A549 (cell line): ENCODE data around the gene SDHB. TPM values are rescaled to one million over a fixed set of nuclear protein-coding genes. Genes with fewer than 3 reads are reported as not detected.

ENCODE experiments used
- ATAC-seq, 2 experiments: fragments of 200-7000 bp in 1 of 2; fragments of >200 bp in 1 of 2; cut with Nextera tagmentation in 1 of 2; cut with Tn5 transposase in 1 of 2; 3 replicates each; pipeline versions ENCODE4 v1.8.0 to v1.9.1; 2018 to 2020; ENCODE audit warnings: mild to moderate bottlenecking in 1 of 2, moderate library complexity in 1 of 2
- CTCF ChIA-PET: fragments of 300-600 bp; sonication (Branson Sonifier 250); formaldehyde crosslinking; extraction: SDS; loops from one replicate; lab custom pipeline; 2021; ENCODE audit warnings: antibody characterized with exemption, inconsistent platforms; lab: Yijun Ruan, JAX
- POLR2A ChIA-PET: fragments of 350-600 bp; formaldehyde crosslinking; extraction: SDS; loops from one replicate; lab custom pipeline; 2021; ENCODE audit warnings: antibody characterized with exemption, inconsistent platforms; lab: Yijun Ruan, JAX
- DNase-seq, 2 experiments: peaks; one replicate each; pipeline versions ENCODE4 v3.0.0 to v3.0.0-alpha.2; 2011 to 2016; ENCODE audit warnings: low read depth in 1 of 2, low spot score in 1 of 2
- FAIRE-seq: peaks from 2 replicates; lab custom pipeline; 2011; peaks lifted over from hg19 to GRCh38; lab: Jason Lieb, UNC
- H3K27ac ChIP-seq, 2 experiments: fragments of >200 bp; sonication (Bioruptor Twin); formaldehyde crosslinking; 3 replicates each; pipeline ENCODE4 v1.5.1; 2016 to 2017
- H3K4me1 ChIP-seq: fragments of >200 bp; sonication (Bioruptor Twin); formaldehyde crosslinking; 3 replicates; pipeline ENCODE4 v1.6.1; 2016
- H3K4me2 ChIP-seq: fragments of >200 bp; sonication (Bioruptor Twin); formaldehyde crosslinking; 3 replicates; pipeline ENCODE4 v1.6.1; 2016
- H3K4me3 ChIP-seq: fragments of >200 bp; sonication (Bioruptor Twin); formaldehyde crosslinking; 3 replicates; pipeline ENCODE4 v1.5.1; 2016
- H3K9me3 ChIP-seq: fragments of >200 bp; sonication (Bioruptor Twin); formaldehyde crosslinking; 3 replicates; pipeline ENCODE4 v1.6.1; 2016
- ATOH8 ChIP-seq: fragments of 250-450 bp; sonication (Bioruptor Pico); IDR thresholded peaks from 2 replicates; pipeline ENCODE4 v1.5.0; 2020; ENCODE audit warnings: low read depth, mild to moderate bottlenecking, moderate library complexity
- BCL3 ChIP-seq: fragments of >200 bp; sonication (Bioruptor Twin); formaldehyde crosslinking; IDR thresholded peaks from 3 replicates; pipeline ENCODE4 v1.6.1; 2016
- BHLHE40 ChIP-seq: IDR thresholded peaks from 2 replicates; pipeline ENCODE4 v1.6.1; 2012; ENCODE audit warnings: low read depth, low read length, inconsistent platforms
- CBX8 ChIP-seq: fragments of 200-600 bp; sonication (generic); IDR thresholded peaks from 2 replicates; pipeline ENCODE4 v1.6.1; 2016
- EHF ChIP-seq: fragments of 250-450 bp; sonication (Bioruptor Pico); IDR thresholded peaks from 2 replicates; pipeline ENCODE4 v1.5.0; 2020; ENCODE audit warnings: mild to moderate bottlenecking
- ESRRA ChIP-seq: fragments of 150-350 bp; IDR thresholded peaks from 2 replicates; pipeline ENCODE4 v1.6.1; 2014; ENCODE audit warnings: mild to moderate bottlenecking, low read length, borderline replicate concordance
- FOSB ChIP-seq: fragments of 250-450 bp; sonication (Bioruptor Pico); IDR thresholded peaks from 2 replicates; pipeline ENCODE4 v1.5.0; 2020; ENCODE audit warnings: mild to moderate bottlenecking, moderate library complexity
- FOSL2 ChIP-seq, 2 experiments: fragments of 450-650 bp in 1 of 2; fragments of >200 bp in 1 of 2; sonication (Bioruptor Twin) in 1 of 2; formaldehyde crosslinking; IDR thresholded peaks; 2 replicates each; pipeline versions ENCODE4 v1.5.0 to v1.6.1; 2016 to 2020; ENCODE audit warnings: mild to moderate bottlenecking in 1 of 2, moderate library complexity in 1 of 2
- FOXS1 ChIP-seq: fragments of 250-450 bp; sonication (Bioruptor Pico); IDR thresholded peaks from 2 replicates; pipeline ENCODE4 v1.5.0; 2020; ENCODE audit warnings: mild to moderate bottlenecking, moderate library complexity
- HDAC2 ChIP-seq: fragments of 200-600 bp; sonication (generic); IDR thresholded peaks from 2 replicates; pipeline ENCODE4 v1.6.1; 2016
- HES2 ChIP-seq: fragments of >200 bp; sonication (Bioruptor Twin); formaldehyde crosslinking; IDR thresholded peaks from 2 replicates; pipeline ENCODE4 v1.6.1; 2016
- HMGXB4 ChIP-seq: fragments of 250-450 bp; sonication (Bioruptor Pico); IDR thresholded peaks from 2 replicates; pipeline ENCODE4 v1.5.0; 2021; ENCODE audit warnings: mild to moderate bottlenecking, moderate library complexity, borderline replicate concordance
- HOXB13 ChIP-seq: fragments of 250-450 bp; sonication (Bioruptor Pico); IDR thresholded peaks from 2 replicates; pipeline ENCODE4 v1.5.0; 2020; ENCODE audit warnings: low read depth, mild to moderate bottlenecking, moderate library complexity
- HOXB5 ChIP-seq: fragments of 250-450 bp; sonication (Bioruptor Pico); IDR thresholded peaks from 2 replicates; pipeline ENCODE4 v1.5.0; 2020; ENCODE audit warnings: mild to moderate bottlenecking, moderate library complexity
- JUNB ChIP-seq: fragments of >200 bp; sonication (Bioruptor Twin); formaldehyde crosslinking; IDR thresholded peaks from 2 replicates; pipeline ENCODE4 v1.6.1; 2016
- KDM1A ChIP-seq: fragments of 200-600 bp; sonication (generic); IDR thresholded peaks from 2 replicates; pipeline ENCODE4 v1.6.1; 2016; ENCODE audit warnings: low read depth, mild to moderate bottlenecking
- MAFK ChIP-seq: fragments of 450-650 bp; IDR thresholded peaks from 2 replicates; pipeline ENCODE4 v1.6.1; 2014; ENCODE audit not compliant: partially characterized antibody
- MAX ChIP-seq: IDR thresholded peaks from 2 replicates; pipeline ENCODE4 v1.6.1; 2012
- MYC ChIP-seq: IDR thresholded peaks from 2 replicates; pipeline ENCODE4 v1.6.1; 2012; ENCODE audit warnings: mild to moderate bottlenecking, inconsistent platforms, low read length, improper control_type of control experiment, borderline replicate concordance
- NFE2L2 ChIP-seq: fragments of 150-350 bp; conservative IDR thresholded peaks from 2 replicates; pipeline ENCODE4 v1.6.1; 2014; ENCODE audit warnings: low read length
- RAD21 ChIP-seq, 2 experiments: fragments of >200 bp in 1 of 2; sonication (Bioruptor Twin) in 1 of 2; formaldehyde crosslinking in 1 of 2; IDR thresholded peaks in 1 of 2; conservative IDR thresholded peaks in 1 of 2; 2 replicates in 1 of 2; 3 replicates in 1 of 2; pipeline ENCODE4 v1.6.1; 2012 to 2018; ENCODE audit warnings: inconsistent platforms in 1 of 2
- RCOR1 ChIP-seq: fragments of 150-350 bp; IDR thresholded peaks from 2 replicates; pipeline ENCODE4 v1.6.1; 2014; ENCODE audit warnings: antibody characterized with exemption, low read length, low read depth
- RNF2 ChIP-seq: fragments of 200-600 bp; sonication (generic); IDR thresholded peaks from 2 replicates; pipeline ENCODE4 v1.6.1; 2016; ENCODE audit warnings: low read depth, mild to moderate bottlenecking, antibody characterized with exemption, moderate library complexity, borderline replicate concordance
- SMC3 ChIP-seq: fragments of >200 bp; sonication (Bioruptor Twin); formaldehyde crosslinking; IDR thresholded peaks from 3 replicates; pipeline ENCODE4 v1.6.1; 2018; ENCODE audit warnings: inconsistent platforms
- TFCP2L1 ChIP-seq: fragments of 250-450 bp; sonication (Bioruptor Pico); IDR thresholded peaks from 2 replicates; pipeline ENCODE4 v1.5.0; 2021; ENCODE audit warnings: mild to moderate bottlenecking
- USF2 ChIP-seq: fragments of 450-650 bp; IDR thresholded peaks from 2 replicates; pipeline ENCODE4 v1.6.1; 2014; ENCODE audit warnings: antibody characterized with exemption
- ZFP36 ChIP-seq: fragments of 450-650 bp; IDR thresholded peaks from 2 replicates; pipeline ENCODE4 v1.6.1; 2014; ENCODE audit warnings: borderline replicate concordance; ENCODE audit not compliant: partially characterized antibody
- ZNF302 ChIP-seq: fragments of 250-450 bp; sonication (Bioruptor Pico); IDR thresholded peaks from 2 replicates; pipeline ENCODE4 v1.9.0; 2021; ENCODE audit warnings: inconsistent platforms, mild to moderate bottlenecking, moderate library complexity
- ZSCAN20 ChIP-seq: fragments of 250-450 bp; sonication (Bioruptor Pico); IDR thresholded peaks from 2 replicates; pipeline ENCODE4 v1.8.0; 2022; ENCODE audit warnings: mild to moderate bottlenecking, moderate library complexity
- WGBS: methylation state at CpG from one replicate; pipeline ENCODE4 v1.1.6; 2017; ENCODE audit errors: missing lambda C conversion rate; 5-methylcytosine and 5-hydroxymethylcytosine counted together
- polyA plus RNA-seq, 4 experiments: library from polyadenylated mRNA; depleted of rRNA in 3 of 4; stranded (reverse); fragments of >200 nt; fragmentation: RNase III in 1 of 4; extraction: RNeasy Plus Mini Kit Qiagen cat#74134 plus additional on column Dnase treatment in 1 of 4; gene quantifications; 2 replicates in 3 of 4; 3 replicates in 1 of 4; pipeline ENCODE4 v1.2.3, GENCODE V29; 2011 to 2017

SDHB gene
- polyA plus RNA-seq, 2 of the 4 experiments (the other 2 are of a cell fraction) = 114 to 262 TPM

GRCh38 chr1:17061486-17061885 is 7.7 kb upstream of the SDHB start:
- no peaks in the 10 kb centered on the region; the same call in 2 of the 3 replicates for H3K9me3 ChIP-seq
- DNase-seq (no peak), ATAC-seq (no peak), FAIRE-seq (no peak)
- ChIA-PET CTCF (interaction anchor here (1.1 to 10.0 kb wide), 9 partner anchors 8 to 345 kb away, joined by 3 to 107 read pairs (median 7); partner anchors contain the start of gene PADI2), POLR2A (no interaction called here)
- 83% methylated on average over 3 of the region's 3 CpGs for WGBS
- H3K4me1 ChIP-seq = no peaks in the 10 kb centered on the region
- TF ChIP-seq CBX8 (no peak), FOSB (CRISPR knock-in tag) (no peak), BCL3 (no peak), RCOR1 (no peak), HDAC2 (no peak), HOXB13 (CRISPR knock-in tag) (no peak), FOSL2 (IDR thresholded peaks at IDR 0.05) (no peak), FOSL2 (CRISPR knock-in tag; IDR thresholded peaks at IDR 0.05) (no peak), ZNF302 (no peak), HOXB5 (CRISPR knock-in tag) (no peak), ZFP36 (no peak), ZSCAN20 (CRISPR knock-in tag) (no peak), MAX (no peak), HES2 (no peak), ATOH8 (no peak), RNF2 (no peak), JUNB (no peak), TFCP2L1 (CRISPR knock-in tag) (no peak), MAFK (no peak)
- no peak overlapping the region for H3K27ac ChIP-seq
- no peak overlapping the region for H3K4me2 ChIP-seq
- H3K4me3 ChIP-seq = no peak overlapping the region

GRCh38 chr1:17060306-17060749 is 6.5 kb upstream of the SDHB start:
- Histone ChIP-seq H3K27ac (peak overlapping the region in 1 of 2 experiments; percentile 14; a peak in 1 of 6 replicates), H3K4me2 (no peak overlapping the region), H3K4me3 (no peak overlapping the region), H3K4me1 (no peaks in the 10 kb centered on the region), H3K9me3 (no peaks in the 10 kb centered on the region; the same call in 2 of the 3 replicates)
- FAIRE-seq (no peak), DNase-seq (no peak), ATAC-seq (no peak)
- CTCF ChIA-PET = interaction anchor here (0.6 to 10.0 kb wide), 18 partner anchors 10 to 601 kb away, joined by 3 to 107 read pairs (median 4); partner anchors contain the start of gene PADI2
- no peak for TF ChIP-seq NFE2L2
- no peak for TF ChIP-seq ZNF302
- no peak for TF ChIP-seq MYC
- TF ChIP-seq RAD21 (conservative IDR thresholded peaks at IDR 0.05 in 1 of 2, IDR thresholded peaks at IDR 0.05 in 1 of 2) = no peak
- TF ChIP-seq HMGXB4 (CRISPR knock-in tag) = no peak
- no peak for TF ChIP-seq FOXS1 (CRISPR knock-in tag)
- TF ChIP-seq USF2 = no peak
- TF ChIP-seq EHF = no peak
- TF ChIP-seq KDM1A = no peak
- no peak for TF ChIP-seq SMC3
- TF ChIP-seq HDAC2 = no peak
- TF ChIP-seq ESRRA = no peak
- TF ChIP-seq BHLHE40 = no peak
- POLR2A ChIA-PET = no interaction called here
- WGBS = 69% methylated on average over 11 of the region's 11 CpGs
